GM12878 (cell line): Measurements from ENCODE around the gene SIAH2. TPM values are rescaled to one million over a fixed set of nuclear protein-coding genes. Genes with fewer than 3 reads are reported as not detected.

Experiments used
- BCL11A ChIP-seq: IDR thresholded peaks from 2 replicates; pipeline ENCODE4 v1.6.1; 2011; ENCODE audit warnings: low read depth, low read length
- ETV6 ChIP-seq, 2 experiments: fragments of 450-650 bp in 1 of 2; IDR thresholded peaks in 1 of 2; conservative IDR thresholded peaks in 1 of 2; 2 replicates each; pipeline ENCODE4 v1.6.1; 2014; ENCODE audit warnings: antibody characterized with exemption in 1 of 2, borderline replicate concordance in 1 of 2, low read depth in 1 of 2, mild to moderate bottlenecking in 1 of 2, moderate library complexity in 1 of 2
- POLR2AphosphoS5 ChIP-seq: IDR thresholded peaks from 2 replicates; pipeline ENCODE4 v1.6.1; 2011; ENCODE audit warnings: mild to moderate bottlenecking, low read length, inconsistent platforms
- TAF1 ChIP-seq: IDR thresholded peaks from 2 replicates; pipeline ENCODE4 v1.6.1; 2011; ENCODE audit warnings: mild to moderate bottlenecking, low read depth, low read length, borderline replicate concordance
- polyA plus RNA-seq, 11 experiments: library from polyadenylated mRNA; depleted of rRNA in 4 of 11; unstranded in 6 of 11; stranded (reverse) in 5 of 11; fragments of >200 nt; fragmentation: Nextera tagmentation in 4 of 11; fragmentation: Illumina TruSeq in 1 of 11; extraction: Ambion mirVana in 4 of 11; extraction: Trizol in 1 of 11; gene quantifications; 1 replicate in 1 of 11; 2 replicates in 10 of 11; pipeline versions ENCODE4 v1.2.1 to v1.2.3, GENCODE V29; 2011 to 2016; ENCODE audit warnings: inconsistent platforms in 2 of 11, missing spikeins in 2 of 11, low read depth in 1 of 11
- total RNA-seq, 4 experiments: library from RNA; depleted of rRNA in 3 of 4; stranded (reverse); fragments of >200 nt in 3 of 4; fragmentation: Illumina TruSeq in 1 of 4; extraction: Trizol in 1 of 4; gene quantifications; 2 replicates each; pipeline versions ENCODE4 v1.2.1 to v1.2.3, GENCODE V29; 2013 to 2021
- TF ChIP-seq, protein P1 (sequence below): fragments of 450-650 bp; IDR thresholded peaks from 2 replicates; pipeline ENCODE4 v1.6.1; 2017; ENCODE audit warnings: mild to moderate bottlenecking, low read depth, inconsistent platforms; ENCODE audit not compliant: poor library complexity, severe bottlenecking
- TF ChIP-seq, protein P2 (sequence below): IDR thresholded peaks from 2 replicates; pipeline ENCODE4 v1.6.1; 2012; ENCODE audit warnings: mild to moderate bottlenecking, low read depth, low read length
- TF ChIP-seq, protein P3 (sequence below): IDR thresholded peaks from 2 replicates; pipeline ENCODE4 v1.6.1; 2012; ENCODE audit warnings: low read depth, low read length, improper control_type of control experiment

The SIAH2 gene
- total and polyA plus RNA-seq, 10 of the 15 experiments (the other 5 are each of a cell fraction or from before 2014, with no cell fraction given): 3.3 to 51.5 (median 29.7) TPM

DNA sequence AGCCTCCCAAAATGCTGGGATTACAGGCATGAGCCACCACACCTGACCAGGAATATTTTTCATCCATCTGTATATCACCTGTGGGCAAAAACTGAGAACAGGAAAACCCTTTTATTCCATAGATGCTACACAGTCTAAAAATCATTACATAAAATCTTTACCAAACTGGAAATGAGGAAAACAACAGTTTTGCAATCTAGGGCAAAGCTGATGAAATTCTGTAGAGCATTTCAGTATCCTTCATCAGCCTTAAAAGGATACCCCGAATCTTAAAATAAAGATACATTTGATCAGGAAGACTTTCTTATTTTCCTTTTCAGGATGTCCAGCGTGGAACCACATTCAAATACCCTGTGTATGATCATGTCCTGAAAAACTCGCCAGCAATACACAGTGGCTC, 7.1 kb downstream of the SIAH2 start (continued):
- no peak for TF ChIP-seq ETV6 (conservative IDR thresholded peaks at IDR 0.05 in 1 of 2, IDR thresholded peaks at IDR 0.05 in 1 of 2; ENCODE audit: borderline replicate concordance in 1 of 2, low read depth in 1 of 2)
- TF ChIP-seq POLR2AphosphoS5: no peak
- no peak for TF ChIP-seq TAF1
- TF ChIP-seq, protein P1, sequence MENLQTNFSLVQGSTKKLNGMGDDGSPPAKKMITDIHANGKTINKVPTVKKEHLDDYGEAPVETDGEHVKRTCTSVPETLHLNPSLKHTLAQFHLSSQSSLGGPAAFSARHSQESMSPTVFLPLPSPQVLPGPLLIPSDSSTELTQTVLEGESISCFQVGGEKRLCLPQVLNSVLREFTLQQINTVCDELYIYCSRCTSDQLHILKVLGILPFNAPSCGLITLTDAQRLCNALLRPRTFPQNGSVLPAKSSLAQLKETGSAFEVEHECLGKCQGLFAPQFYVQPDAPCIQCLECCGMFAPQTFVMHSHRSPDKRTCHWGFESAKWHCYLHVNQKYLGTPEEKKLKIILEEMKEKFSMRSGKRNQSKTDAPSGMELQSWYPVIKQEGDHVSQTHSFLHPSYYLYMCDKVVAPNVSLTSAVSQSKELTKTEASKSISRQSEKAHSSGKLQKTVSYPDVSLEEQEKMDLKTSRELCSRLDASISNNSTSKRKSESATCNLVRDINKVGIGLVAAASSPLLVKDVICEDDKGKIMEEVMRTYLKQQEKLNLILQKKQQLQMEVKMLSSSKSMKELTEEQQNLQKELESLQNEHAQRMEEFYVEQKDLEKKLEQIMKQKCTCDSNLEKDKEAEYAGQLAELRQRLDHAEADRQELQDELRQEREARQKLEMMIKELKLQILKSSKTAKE: no peak
- TF ChIP-seq BCL11A: no peak
- TF ChIP-seq, protein P2, sequence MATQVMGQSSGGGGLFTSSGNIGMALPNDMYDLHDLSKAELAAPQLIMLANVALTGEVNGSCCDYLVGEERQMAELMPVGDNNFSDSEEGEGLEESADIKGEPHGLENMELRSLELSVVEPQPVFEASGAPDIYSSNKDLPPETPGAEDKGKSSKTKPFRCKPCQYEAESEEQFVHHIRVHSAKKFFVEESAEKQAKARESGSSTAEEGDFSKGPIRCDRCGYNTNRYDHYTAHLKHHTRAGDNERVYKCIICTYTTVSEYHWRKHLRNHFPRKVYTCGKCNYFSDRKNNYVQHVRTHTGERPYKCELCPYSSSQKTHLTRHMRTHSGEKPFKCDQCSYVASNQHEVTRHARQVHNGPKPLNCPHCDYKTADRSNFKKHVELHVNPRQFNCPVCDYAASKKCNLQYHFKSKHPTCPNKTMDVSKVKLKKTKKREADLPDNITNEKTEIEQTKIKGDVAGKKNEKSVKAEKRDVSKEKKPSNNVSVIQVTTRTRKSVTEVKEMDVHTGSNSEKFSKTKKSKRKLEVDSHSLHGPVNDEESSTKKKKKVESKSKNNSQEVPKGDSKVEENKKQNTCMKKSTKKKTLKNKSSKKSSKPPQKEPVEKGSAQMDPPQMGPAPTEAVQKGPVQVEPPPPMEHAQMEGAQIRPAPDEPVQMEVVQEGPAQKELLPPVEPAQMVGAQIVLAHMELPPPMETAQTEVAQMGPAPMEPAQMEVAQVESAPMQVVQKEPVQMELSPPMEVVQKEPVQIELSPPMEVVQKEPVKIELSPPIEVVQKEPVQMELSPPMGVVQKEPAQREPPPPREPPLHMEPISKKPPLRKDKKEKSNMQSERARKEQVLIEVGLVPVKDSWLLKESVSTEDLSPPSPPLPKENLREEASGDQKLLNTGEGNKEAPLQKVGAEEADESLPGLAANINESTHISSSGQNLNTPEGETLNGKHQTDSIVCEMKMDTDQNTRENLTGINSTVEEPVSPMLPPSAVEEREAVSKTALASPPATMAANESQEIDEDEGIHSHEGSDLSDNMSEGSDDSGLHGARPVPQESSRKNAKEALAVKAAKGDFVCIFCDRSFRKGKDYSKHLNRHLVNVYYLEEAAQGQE: no peak
- TF ChIP-seq, protein P3, sequence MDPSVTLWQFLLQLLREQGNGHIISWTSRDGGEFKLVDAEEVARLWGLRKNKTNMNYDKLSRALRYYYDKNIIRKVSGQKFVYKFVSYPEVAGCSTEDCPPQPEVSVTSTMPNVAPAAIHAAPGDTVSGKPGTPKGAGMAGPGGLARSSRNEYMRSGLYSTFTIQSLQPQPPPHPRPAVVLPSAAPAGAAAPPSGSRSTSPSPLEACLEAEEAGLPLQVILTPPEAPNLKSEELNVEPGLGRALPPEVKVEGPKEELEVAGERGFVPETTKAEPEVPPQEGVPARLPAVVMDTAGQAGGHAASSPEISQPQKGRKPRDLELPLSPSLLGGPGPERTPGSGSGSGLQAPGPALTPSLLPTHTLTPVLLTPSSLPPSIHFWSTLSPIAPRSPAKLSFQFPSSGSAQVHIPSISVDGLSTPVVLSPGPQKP: no peak
